Measurements from ENCODE around the gene ABITRAM. TPM values are rescaled to one million over a fixed set of nuclear protein-coding genes. Genes with fewer than 3 reads are reported as not detected.
"Not testable (repeated sequence)": the region's sequence is repeated elsewhere in the genome, so short reads cannot be mapped to it uniquely, and the experiment has no call there.

The ABITRAM gene
- total RNA-seq, result 8.5 and 10.1 TPM in 2 replicates
- 13.4 TPM for polyA plus RNA-seq (2012)

- peak; percentile 86 for DNase-seq (ENCODE audit: low read depth)
Measured at GRCh38 chr9:108934323-108934893, at the start of gene ABITRAM. ABITRAM (plus strand) TSS chr9:108934400; CDS start chr9:108934487, 87 bp downstream.

DNA sequence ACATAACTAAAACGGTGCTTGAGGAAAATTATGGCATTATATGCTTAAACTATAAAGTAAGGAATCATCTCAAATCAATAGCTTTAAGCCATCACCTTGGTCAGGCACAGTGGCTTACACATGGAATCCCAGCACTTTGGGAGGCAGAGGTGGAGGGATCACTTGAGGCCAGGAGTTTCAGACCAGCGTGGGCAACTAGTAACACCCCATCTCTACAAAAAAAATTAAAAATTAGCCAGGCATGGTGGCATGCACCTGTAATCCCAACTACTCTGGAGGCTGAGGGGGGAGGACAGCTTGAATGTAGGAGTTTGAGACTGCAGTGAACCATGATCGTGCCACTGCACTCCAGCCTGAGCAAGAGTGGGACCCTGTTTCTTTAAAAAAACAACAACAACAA is 49.5 kb upstream of the ABITRAM start:
- DNase-seq (ENCODE audit: low read depth), result no peak

DNA sequence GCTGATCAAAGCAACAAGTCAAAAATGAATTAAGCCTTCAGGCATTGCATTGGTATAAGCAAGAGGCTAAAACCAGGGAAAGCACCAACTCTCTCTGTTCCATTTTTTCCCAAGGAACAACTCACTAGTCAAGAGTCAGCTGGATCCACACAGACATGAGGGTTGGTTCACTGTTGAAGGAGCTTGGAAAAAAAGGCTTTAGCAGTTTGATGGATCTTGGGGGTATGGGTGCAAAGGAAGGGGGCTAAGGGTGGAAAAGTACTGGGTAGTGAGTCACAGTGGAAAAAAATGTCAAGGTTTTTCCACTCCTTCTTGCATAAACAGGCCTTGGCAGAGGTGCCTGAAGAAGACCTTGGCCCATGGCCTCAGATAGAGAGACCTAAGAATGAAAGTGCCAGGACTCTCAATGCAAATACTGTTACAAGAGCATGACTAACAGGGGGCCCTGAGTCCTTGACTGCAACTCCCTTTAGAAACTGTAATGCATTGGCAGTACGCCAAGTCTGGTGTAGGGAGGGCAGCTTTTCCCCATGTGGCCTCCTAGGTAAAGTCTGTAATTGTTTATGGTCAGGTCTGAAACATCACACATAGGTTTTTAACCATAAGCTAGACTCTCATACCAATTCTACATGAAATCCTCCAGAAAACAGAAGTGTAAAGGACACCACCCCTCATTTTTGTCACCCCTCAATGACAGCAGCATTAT is 48.4 kb upstream of the ABITRAM start:
- peak; percentile 16 for DNase-seq (ENCODE audit: low read depth)

DNA sequence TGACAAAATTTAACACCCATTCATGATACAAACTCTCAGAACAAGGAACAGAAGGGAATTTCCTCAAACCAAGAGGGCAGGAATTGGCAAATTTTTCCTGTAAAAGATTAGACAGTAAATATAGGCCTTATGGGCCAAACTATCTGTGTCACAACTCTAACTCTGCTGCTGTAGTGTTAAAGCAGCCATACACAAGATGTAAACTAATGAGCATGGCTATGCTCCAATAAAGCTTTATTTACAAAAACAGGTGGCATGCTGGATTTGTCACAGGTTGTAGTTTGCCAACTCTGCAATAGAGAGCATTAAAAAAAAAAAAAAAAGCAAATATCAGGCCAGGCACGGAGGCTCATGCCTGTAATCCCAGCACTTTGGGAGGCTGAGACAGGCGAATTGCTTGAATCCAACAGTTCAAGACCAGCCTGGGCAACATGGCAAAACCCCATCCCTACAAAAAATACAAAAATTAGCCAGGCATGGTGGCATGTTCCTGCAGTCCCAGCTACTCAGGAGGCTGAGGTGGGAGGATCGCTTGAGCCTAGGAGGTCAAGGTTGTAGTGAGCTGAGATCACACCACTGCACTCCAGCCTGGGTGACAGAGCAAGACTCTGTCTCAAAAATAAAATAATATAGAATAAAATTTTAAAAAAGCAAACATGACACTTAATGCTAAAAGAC is 47.5 kb upstream of the ABITRAM start:
- DNase-seq (ENCODE audit: low read depth), result not testable (repeated sequence)

DNA sequence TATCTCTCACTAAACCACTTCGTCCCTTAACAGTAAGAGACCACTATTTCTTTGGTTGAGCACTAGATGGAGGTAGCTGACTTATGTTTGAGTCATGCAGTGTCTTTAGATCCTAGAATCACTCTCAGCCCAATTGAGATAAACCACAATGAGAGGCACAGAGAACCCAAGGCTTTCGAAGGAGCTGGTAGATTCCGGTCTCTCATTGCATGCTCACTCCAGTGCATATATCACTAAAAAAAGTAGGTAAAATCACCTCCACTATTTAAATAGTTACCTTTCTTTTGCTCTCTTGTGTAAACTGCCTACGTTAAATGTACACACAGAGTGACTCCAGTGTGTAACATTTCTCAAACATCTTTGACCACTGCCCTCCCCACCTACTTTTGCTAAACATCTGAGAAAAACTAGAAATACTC is 44.5 kb upstream of the ABITRAM start:
- peak; percentile 48 for DNase-seq (ENCODE audit: low read depth)

DNA sequence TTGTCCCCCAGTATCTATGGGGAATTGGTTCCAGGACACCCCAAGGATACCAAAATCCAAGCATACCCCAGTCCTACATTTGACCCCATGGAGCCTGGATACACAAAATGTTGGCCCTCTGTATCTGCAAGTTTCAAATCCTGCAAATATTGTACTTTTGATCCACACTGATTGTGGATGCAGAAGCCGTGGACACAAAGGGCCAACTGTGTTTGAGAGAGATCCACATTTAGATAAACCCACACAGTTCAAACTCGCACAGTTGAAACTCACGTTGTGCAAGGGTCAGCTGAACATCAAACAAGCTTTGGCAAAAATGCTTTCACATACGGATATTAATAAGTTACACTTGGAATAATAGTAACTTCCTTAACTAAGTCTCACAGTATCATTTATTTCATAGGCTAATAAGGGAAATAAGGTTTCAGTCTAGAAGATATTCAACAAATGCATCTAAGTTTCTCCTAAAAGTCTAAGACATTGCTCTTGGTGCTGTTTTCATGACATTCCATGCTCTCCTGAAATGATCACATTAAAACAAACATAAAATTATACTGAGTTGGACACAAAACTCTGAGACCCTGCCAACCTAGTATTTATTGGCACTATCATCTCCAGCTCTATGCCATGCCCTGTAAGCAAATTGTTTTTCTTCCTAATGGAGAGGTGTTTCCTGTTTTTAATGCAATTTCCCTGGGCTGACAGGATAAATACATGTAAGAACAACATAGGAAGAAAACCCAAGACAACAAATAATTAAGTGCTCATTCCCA is 39.8 kb upstream of the ABITRAM start:
- no peak for DNase-seq (ENCODE audit: low read depth)

GRCh38 chr9:108897324-108898096 is 36.7 kb upstream of the ABITRAM start:
- DNase-seq (ENCODE audit: low read depth), result no peak

DNA sequence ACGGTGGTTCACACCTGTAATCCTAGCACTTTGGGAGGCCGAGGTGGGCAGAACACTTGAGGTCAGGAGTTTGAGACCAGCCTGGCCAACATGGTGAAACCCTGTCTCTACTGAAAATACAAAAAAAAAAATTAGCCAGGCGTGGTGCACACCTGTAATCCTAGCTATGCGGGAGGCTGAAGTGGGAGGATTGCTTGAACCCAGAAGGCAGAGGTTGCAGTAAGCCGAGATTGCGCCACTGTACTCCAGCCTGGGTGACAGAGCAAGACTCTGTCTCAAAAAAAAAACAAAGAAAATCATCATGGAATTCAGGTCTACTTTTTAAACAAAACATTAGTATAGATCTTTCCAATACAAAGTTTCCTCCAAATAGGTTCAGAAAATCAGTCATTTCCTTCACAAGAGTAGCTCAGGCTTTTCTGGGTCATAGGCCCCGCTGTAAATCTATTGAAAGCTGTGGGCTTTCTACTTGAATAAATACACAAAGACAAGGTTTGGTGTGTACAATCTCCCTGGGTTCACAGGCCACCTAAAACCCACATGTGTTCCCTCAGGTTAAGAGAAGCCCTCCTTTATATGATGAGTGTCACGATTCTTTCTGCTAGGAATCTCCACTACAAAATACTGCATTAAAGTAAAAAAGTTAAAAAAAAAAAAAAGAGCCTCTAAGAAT is 35.0 kb upstream of the ABITRAM start:
- DNase-seq (ENCODE audit: low read depth), result not testable (repeated sequence)

DNA sequence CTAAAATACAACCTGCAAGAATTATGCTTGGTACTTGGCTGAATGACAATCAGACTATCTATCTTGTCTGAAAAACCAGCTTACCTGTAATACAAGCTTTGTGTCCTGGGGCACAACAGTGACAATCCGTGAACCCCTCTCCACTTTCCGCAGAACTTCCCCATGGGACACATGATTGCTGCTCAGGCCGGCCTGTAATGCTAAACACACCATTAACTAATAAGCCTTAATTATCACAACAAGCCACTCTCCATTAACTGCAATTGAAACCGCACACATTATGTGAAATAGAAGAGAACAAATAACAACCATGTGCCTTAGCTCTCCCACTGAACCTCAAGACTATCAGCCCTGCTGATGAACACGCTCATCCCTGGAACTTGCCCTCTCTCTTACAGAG is 34.0 kb upstream of the ABITRAM start:
- no peak for DNase-seq (ENCODE audit: low read depth)

GRCh38 chr9:108903420-108904103 is 30.6 kb upstream of the ABITRAM start:
- DNase-seq (ENCODE audit: low read depth), result peak; percentile 6

GRCh38 chr9:108904161-108904560 is 30.0 kb upstream of the ABITRAM start:
- no peak for DNase-seq (ENCODE audit: low read depth)

- DNase-seq (ENCODE audit: low read depth), result no peak
Measured at GRCh38 chr9:108905494-108905893, 28.7 kb upstream of the ABITRAM start.

DNA sequence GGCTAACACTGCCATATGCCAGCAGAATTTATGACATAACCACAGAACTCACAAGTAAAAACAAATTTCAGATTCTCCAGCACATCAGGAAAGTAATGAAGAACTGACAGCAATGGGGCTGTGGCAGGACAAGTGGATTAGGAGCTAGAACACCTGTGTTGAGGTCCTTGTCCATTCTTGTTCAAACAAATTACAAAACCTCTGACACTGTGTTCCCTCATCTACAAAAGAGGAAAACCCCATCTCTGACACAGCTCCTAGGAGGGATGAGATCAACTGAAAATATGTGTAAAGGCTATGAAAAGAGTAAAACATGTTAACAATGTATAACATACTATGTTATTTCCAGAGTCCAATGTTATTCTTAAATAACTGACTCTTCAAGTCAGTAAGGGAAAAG is 23.8 kb upstream of the ABITRAM start:
- DNase-seq (ENCODE audit: low read depth), result no peak

DNA sequence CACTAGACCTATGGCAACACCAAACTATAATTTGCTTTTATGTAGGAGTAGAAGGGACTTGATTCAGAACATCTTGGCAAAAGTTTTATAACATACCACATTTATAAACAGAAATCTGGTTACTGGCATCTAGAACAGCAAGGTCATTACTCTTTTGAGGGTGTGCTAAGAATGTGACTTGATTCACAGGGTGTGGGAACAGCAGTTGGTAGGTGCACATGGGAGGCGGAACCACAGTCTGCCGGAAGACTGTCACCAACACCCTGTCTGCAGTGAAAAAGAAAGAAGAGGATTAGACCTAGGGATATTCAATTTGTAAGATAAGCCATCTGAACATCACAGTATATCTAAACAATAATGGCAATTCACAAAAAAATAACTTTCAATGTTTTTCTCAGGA is 23.3 kb upstream of the ABITRAM start:
- DNase-seq (ENCODE audit: low read depth), result peak; percentile 3

DNA sequence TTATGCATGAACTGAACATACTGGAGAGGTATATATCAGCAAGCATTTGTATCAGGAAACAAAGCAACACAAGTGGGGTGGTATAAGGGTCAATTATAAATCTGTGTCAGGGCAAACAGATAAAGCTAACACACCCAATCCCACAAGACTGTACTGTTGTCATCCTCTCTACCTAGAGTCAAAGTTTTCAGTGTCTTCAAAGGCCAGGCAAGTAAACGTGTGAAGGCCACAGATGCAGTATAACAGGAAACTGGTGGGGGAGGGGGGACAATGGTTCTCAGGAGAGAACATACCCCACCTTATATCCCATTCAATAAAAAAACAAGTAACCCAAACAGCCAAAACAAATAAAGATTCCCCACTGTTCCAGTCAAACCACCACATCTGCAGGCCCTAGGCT is 22.4 kb upstream of the ABITRAM start:
- no peak for DNase-seq (ENCODE audit: low read depth)

GRCh38 chr9:108913391-108913790 is 20.8 kb upstream of the ABITRAM start:
- DNase-seq (ENCODE audit: low read depth), result no peak

GRCh38 chr9:108919517-108919916 is 14.7 kb upstream of the ABITRAM start:
- no peak for DNase-seq (ENCODE audit: low read depth)

DNA sequence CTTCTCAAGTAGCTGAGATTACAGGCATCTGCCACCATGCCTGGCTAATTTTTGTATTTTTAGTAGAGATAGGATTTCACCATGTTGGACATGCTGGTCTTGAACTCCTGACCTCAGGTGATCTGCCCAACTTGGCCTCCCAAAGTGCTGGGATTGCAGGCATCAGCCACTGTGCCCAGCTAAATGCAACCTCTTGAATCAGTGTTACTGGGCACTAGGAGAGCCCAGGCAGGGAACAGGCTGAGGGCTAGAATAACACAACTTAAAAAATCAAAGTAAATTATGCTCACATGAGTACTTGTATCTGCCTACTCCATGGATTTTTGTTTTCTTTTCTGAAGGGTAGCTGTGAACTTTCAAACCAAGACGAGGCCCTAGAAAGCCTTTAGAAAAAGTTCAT is 13.8 kb upstream of the ABITRAM start:
- not testable (repeated sequence) for DNase-seq (ENCODE audit: low read depth)

GRCh38 chr9:108921200-108921599 is 13.0 kb upstream of the ABITRAM start:
- DNase-seq (ENCODE audit: low read depth), result no peak

GRCh38 chr9:108924466-108924865 is 9.7 kb upstream of the ABITRAM start:
- no peak for DNase-seq (ENCODE audit: low read depth)
